Right ventricle myocardium superior (tissue), 1 donor: ENCODE data around the gene GABBR2. TPM values are rescaled to one million over a fixed set of nuclear protein-coding genes. Genes with fewer than 3 reads are reported as not detected.

ENCODE experiments used
- ATAC-seq: fragments of 200-7000 bp; cut with Tn5 transposase; one replicate; pipeline ENCODE4 v1.9.1; 2020; ENCODE audit warnings: mild to moderate bottlenecking; ENCODE audit not compliant: poor library complexity
- DNase-seq: peaks from one replicate; pipeline ENCODE4 v3.0.0-alpha.2; 2020
- intact Hi-C: fragments of 100-400 bp; cut with DNase I; formaldehyde crosslinking; loops from one replicate; pipeline ENCODE4 v1.11.2; 2022
- total RNA-seq: library from RNA; stranded (reverse); fragmentation: NEBNext Ultra II Directional; extraction: Animal tissue kit (Norgen Biotek cat#: 25700); gene quantifications from one replicate; pipeline ENCODE4 v1.2.1, GENCODE V29; 2021
- donor health status: DM: no; HTN: yes; CAD: no; lungs with severe emphysema.

GABBR2 gene
- total RNA-seq, 1 donor from 2014 or later = 0.30 TPM

GRCh38 chr9:98332405-98332831, 376.3 kb downstream of the GABBR2 start:
- intact Hi-C loops = no loop called here
- no peak for ATAC-seq
- DNase-seq = no peak

GRCh38 chr9:98331536-98332259, 377.0 kb downstream of the GABBR2 start:
- intact Hi-C loops = no loop called here
- DNase-seq = no peak
- no peak for ATAC-seq

DNA sequence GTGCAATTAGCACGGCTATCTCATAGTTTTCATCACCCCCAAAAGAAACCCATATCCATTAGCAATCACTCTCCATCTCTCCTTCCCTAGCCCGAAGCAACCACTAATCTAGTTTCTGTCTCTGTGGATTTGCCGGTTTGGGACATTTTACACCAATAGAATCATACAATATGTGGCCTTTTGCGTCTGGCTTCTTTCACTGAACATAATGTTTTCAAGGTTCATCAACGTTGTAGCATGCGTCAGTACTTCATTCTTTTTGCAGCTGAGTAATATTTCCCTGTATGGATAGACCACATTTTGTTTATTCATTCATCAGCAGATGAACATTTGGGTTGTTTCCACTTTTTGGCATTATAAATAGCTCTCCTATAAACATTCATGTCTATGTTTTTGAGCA, 377.9 kb downstream of the GABBR2 start:
- intact Hi-C loops = no loop called here
- ATAC-seq = no peak
- DNase-seq = no peak

DNA sequence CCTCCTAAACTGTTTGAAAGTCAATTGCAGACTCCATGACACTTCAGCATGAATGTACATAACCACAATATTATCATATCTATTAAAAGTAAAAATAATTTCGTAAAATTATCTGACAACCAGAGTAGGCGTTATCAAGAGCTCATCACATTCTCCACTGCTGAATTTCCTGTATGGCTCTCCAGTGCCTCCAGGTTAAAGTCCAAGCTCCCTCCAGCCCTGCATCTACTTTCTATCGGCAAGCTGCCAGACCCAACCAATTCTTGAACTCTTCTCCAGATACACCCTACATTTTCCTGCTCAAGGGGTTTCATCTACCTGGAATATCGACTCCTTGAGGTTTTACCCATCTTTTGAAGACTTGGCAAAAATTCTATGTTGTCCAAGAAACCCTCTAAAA, 378.8 kb downstream of the GABBR2 start:
- ATAC-seq (no peak), DNase-seq (no peak)
- intact Hi-C loops = no loop called here

DNA sequence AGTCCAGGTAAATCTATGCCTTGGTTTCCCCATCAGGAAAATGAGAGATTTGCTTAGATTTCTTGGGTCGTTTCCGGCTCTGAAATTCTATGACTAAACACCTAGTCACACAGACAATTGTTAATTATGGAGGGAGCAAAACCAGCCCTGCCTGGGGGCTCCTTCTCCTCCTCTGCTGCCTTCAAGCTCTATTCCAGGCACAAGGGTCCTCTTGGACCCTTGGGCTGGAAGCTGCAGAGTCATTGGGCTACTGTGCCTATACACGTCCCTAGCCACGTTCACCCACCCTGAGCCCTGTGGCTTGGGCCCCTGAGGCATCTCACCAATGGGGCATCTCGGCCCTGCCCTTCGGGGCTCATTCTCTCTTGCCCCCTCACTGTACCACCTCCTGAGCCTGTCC, 379.5 kb downstream of the GABBR2 start:
- ATAC-seq = no peak
- intact Hi-C loops = no loop called here
- DNase-seq = no peak

GRCh38 chr9:98328770-98329169, 380.0 kb downstream of the GABBR2 start:
- no peak for DNase-seq
- intact Hi-C loops = no loop called here
- ATAC-seq = no peak

GRCh38 chr9:98328141-98328540, 380.6 kb downstream of the GABBR2 start:
- ATAC-seq (no peak), DNase-seq (no peak)
- intact Hi-C loops = no loop called here

DNA sequence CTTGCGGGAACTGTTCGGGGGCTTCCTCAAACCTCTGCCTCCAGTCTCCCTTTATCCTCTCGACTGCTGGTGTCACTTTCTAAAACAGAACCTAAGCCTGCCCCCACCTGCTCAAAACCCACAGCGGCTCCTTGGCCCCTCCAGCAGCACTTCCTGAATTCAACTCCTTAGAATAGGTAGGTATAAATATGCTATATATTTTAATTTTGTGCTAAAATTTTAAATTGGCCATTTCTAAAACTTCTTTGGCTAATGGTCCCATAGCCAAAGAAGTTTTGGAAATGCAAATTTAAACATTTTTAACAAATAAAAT, 381.5 kb downstream of the GABBR2 start:
- DNase-seq (no peak), ATAC-seq (no peak)
- intact Hi-C loops = no loop called here

GRCh38 chr9:98326459-98327248, 382.1 kb downstream of the GABBR2 start:
- ATAC-seq (no peak), DNase-seq (no peak)
- intact Hi-C loops = no loop called here

- no peak for ATAC-seq
- DNase-seq = no peak
- intact Hi-C loops = no loop called here
These were observed 383.9 kb downstream of the GABBR2 start for GRCh38 chr9:98324801-98325200.

DNA sequence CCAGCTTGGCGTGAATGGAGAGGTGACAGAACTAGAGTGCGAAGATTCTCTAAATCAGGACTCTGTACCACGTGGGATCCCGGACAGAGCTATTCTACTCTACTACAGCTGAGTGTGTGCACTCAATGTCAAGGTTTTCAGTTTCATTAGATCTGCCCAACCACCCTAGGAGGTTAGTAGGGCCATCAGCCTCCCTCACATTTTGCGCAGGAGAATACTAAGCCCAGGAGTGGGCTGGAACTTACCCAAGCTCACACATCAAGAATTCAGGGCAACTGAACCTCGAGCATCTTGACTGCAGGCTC, 385.0 kb downstream of the GABBR2 start:
- intact Hi-C loops = no loop called here
- ATAC-seq (no peak), DNase-seq (no peak)

- ATAC-seq (peak; percentile 49), DNase-seq (no peak)
- intact Hi-C loops = no loop called here
These were observed 385.5 kb downstream of the GABBR2 start for GRCh38 chr9:98323051-98323830.

- intact Hi-C loops = no loop called here
- DNase-seq = no peak
- ATAC-seq = no peak
These were observed 387.5 kb downstream of the GABBR2 start for GRCh38 chr9:98321269-98321668.

GRCh38 chr9:98318834-98319478, 389.8 kb downstream of the GABBR2 start:
- DNase-seq (no peak), ATAC-seq (no peak)
- intact Hi-C loops = loop anchor here (5.0 kb wide), 1 partner anchor 473 kb away; no protein-coding TSS in a partner anchor

GRCh38 chr9:98318041-98318790, 390.5 kb downstream of the GABBR2 start:
- no peak for ATAC-seq

GRCh38 chr9:98317134-98317857, 391.4 kb downstream of the GABBR2 start:
- intact Hi-C loops = loop anchor here (5.0 kb wide), 1 partner anchor 475 kb away; no protein-coding TSS in a partner anchor
- no peak for DNase-seq
- ATAC-seq = no peak

More at GRCh38 chr9:98318041-98318790, 390.5 kb downstream of the GABBR2 start:
- DNase-seq = no peak
- intact Hi-C loops = loop anchor here (5.0 kb wide), 1 partner anchor 474 kb away; no protein-coding TSS in a partner anchor

- ATAC-seq (no peak), DNase-seq (no peak)
- intact Hi-C loops = loop anchor here (5.0 kb wide), 1 partner anchor 476 kb away; no protein-coding TSS in a partner anchor
These were observed 392.1 kb downstream of the GABBR2 start for GRCh38 chr9:98316445-98317133.
